Measurements from ENCODE around the gene ATG10.
"Not testable (repeated sequence)": the region's sequence is repeated elsewhere in the genome, so short reads cannot be mapped to it uniquely, and the experiment has no call there.

ATG10 gene

GRCh38 chr5:81971712-81972491 is at the start of gene ATG10:
ATG10 (plus strand) TSS chr5:81972023; CDS start chr5:81987571, 15,548 bp downstream.
- DNase-seq (ENCODE audit: low spot score): peak; percentile 98

GRCh38 chr5:81922854-81923279 is 49.0 kb upstream of the ATG10 start:
- no peak for DNase-seq (ENCODE audit: low spot score)

- DNase-seq (ENCODE audit: low spot score): no peak
Measured at GRCh38 chr5:81924442-81924841, 47.4 kb upstream of the ATG10 start.

GRCh38 chr5:81925009-81925408 is 46.8 kb upstream of the ATG10 start:
- no peak for DNase-seq (ENCODE audit: low spot score)

GRCh38 chr5:81925981-81926380 is 45.8 kb upstream of the ATG10 start:
- no peak for DNase-seq (ENCODE audit: low spot score)

GRCh38 chr5:81936066-81936465 is 35.8 kb upstream of the ATG10 start:
- no peak for DNase-seq (ENCODE audit: low spot score)

GRCh38 chr5:81936750-81937149 is 35.1 kb upstream of the ATG10 start:
- DNase-seq (ENCODE audit: low spot score): no peak

GRCh38 chr5:81942746-81943145 is 29.1 kb upstream of the ATG10 start:
- no peak for DNase-seq (ENCODE audit: low spot score)

- no peak for DNase-seq (ENCODE audit: low spot score)
Measured at GRCh38 chr5:81948349-81948748, 23.5 kb upstream of the ATG10 start.

- DNase-seq (ENCODE audit: low spot score): no peak
Measured at GRCh38 chr5:81949462-81949861, 22.4 kb upstream of the ATG10 start.

- no peak for DNase-seq (ENCODE audit: low spot score)
Measured at GRCh38 chr5:81950996-81951395, 20.8 kb upstream of the ATG10 start.

GRCh38 chr5:81954796-81955195 is 17.0 kb upstream of the ATG10 start:
- DNase-seq (ENCODE audit: low spot score): not testable (repeated sequence)

- DNase-seq (ENCODE audit: low spot score): not testable (repeated sequence)
Measured at GRCh38 chr5:81958129-81958528, 13.7 kb upstream of the ATG10 start.

- DNase-seq (ENCODE audit: low spot score): no peak
Measured at GRCh38 chr5:81961651-81962440, 10.0 kb upstream of the ATG10 start.

- DNase-seq (ENCODE audit: low spot score): no peak
Measured at GRCh38 chr5:81963544-81963943, 8.3 kb upstream of the ATG10 start.

GRCh38 chr5:81965524-81965923 is 6.3 kb upstream of the ATG10 start:
- DNase-seq (ENCODE audit: low spot score): no peak

GRCh38 chr5:81969226-81969625 is 2.6 kb upstream of the ATG10 start:
- DNase-seq (ENCODE audit: low spot score): no peak

GRCh38 chr5:81969912-81970311 is 1.9 kb upstream of the ATG10 start:
- DNase-seq (ENCODE audit: low spot score): no peak

GRCh38 chr5:81971111-81971711 is 612 bp upstream of the ATG10 start:
- peak; percentile 31 for DNase-seq (ENCODE audit: low spot score)

GRCh38 chr5:81972492-81972783 is 615 bp downstream of the ATG10 start:
- DNase-seq (ENCODE audit: low spot score): no peak

- no peak for DNase-seq (ENCODE audit: low spot score)
Measured at GRCh38 chr5:81980160-81980559, 8.3 kb downstream of the ATG10 start.

GRCh38 chr5:81980598-81981260 is 8.9 kb downstream of the ATG10 start:
- no peak for DNase-seq (ENCODE audit: low spot score)
